NCI-H2196 treated with DMSO at 0.1 percent for 48 hours (cell line): ENCODE results near the gene PLD1.

ENCODE experiments used
- DNase-seq: peaks from one replicate; lab custom pipeline; 2025; ENCODE audit not compliant: unreplicated experiment; lab: John Stamatoyannopoulos, UW

PLD1 gene

DNA sequence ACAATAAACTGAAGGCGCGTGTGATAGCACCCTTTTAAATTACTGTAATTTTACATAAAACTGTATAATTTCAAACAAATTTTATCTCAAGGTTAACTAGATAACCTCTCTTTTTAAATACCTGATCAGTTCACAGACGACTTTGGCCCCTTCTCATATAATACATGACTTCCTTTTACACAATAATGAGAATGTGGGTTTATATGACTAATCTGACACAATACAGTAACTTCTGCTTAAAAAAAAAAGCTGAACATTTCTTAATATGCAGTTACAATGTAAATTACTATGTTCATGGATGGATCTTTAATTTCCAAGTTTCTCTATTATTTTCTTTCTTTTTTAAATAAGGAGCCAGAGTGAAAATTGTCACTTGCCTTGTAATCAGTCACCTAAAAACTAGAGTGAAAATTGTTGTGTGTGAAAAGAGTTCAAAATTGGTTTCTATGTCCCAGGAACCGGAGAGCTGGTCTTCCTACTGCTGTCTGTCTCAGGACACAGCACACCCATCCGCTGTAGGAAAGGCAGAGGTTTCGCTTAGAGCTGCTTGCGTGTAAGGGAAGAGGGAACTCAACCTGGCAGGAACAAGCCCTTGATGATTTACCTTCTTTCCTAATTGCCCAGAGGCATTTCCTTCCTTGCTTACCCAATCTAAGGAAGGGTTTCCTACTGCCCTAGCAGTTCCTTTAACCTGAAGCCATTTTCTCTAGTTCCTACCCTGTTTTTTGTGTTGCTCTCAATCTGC is 33.3 kb downstream of the PLD1 start:
- DNase-seq, result no peak

DNA sequence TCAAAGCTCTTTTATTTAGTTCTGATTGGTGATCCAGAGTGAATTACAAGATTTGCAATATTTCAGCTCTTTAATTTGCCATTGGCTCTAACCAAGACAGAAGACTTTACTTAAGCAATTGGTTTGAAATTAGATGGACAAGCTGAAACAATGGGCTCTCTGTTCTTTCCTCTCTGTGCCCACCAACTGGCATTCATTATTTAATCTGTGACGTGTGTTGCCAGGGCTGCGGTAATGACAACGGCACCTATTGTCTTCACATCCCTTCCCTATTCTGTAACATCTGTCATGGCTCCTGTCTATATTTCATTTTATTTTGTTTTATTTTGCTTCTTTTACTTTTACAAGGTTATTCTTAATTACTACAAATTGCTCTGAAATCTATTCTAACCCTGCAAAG is 33.9 kb downstream of the PLD1 start:
- no peak for DNase-seq

DNA sequence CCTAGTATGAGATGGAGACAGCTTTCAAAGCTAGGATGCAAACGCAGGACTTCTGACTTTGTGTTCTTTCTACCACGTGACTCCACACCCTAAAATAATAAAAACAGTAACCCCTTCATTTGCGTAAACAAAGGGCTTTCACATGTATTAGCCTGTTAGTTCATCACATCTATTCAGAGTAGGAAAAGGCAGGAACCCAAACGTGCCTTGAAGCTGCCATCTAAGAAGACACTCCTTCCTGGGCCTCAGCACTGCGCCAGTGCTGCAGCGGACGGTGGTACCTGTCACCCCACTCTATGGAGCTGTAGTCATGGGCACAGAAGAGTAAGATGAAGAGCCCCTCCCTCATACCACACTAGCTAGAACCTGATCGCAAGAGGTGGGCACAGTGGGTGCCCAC is 34.3 kb downstream of the PLD1 start:
- no peak for DNase-seq

DNA sequence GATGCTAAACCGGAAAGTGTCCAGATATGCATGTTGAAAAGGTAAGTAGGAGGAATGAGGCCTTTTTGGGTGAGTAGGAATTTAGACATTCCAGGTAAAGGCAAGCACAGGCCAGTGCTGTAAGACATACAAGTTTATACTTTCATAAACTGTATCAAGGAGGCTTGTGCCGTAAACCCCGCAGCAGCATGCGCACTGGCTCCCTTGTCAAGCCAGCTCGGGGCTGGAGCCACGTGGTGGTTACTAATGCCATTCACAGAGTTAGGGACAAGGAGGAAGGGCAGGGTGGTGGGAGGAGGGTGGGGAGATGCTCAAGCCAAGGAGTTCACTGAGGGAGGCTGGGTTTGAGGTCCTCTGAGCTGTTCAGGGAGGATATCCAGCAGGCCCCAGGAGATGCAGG is 35.8 kb downstream of the PLD1 start:
- DNase-seq, result no peak

DNA sequence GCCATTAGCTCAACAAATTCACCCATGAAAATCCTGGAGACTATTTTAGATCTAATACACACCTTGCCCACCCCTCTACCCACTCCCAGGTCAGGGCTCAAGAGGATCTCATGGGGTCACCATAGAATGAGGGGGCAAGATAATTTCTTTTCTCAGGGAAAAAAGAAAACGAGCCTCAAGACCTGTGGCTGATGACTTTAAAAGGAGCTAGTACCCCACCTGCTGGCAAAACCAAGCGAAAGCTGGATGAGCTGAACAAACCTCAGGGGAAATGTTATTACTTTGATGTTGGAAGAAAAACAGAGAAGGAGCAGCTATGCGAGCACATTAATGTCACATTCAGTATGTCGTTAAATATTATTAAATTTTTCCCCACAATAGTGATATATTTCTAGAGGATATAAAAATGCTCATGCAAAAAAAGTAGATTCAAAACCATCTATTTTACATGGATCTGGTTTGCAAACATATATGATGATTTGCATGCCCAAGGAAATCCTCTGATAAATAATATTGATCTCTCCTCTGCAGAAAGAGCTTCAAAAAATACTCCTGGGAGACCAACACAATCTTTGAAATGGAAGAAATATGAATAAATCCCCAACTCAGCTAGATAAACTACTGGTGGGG is 37.7 kb downstream of the PLD1 start:
- DNase-seq, result peak; percentile 75

DNA sequence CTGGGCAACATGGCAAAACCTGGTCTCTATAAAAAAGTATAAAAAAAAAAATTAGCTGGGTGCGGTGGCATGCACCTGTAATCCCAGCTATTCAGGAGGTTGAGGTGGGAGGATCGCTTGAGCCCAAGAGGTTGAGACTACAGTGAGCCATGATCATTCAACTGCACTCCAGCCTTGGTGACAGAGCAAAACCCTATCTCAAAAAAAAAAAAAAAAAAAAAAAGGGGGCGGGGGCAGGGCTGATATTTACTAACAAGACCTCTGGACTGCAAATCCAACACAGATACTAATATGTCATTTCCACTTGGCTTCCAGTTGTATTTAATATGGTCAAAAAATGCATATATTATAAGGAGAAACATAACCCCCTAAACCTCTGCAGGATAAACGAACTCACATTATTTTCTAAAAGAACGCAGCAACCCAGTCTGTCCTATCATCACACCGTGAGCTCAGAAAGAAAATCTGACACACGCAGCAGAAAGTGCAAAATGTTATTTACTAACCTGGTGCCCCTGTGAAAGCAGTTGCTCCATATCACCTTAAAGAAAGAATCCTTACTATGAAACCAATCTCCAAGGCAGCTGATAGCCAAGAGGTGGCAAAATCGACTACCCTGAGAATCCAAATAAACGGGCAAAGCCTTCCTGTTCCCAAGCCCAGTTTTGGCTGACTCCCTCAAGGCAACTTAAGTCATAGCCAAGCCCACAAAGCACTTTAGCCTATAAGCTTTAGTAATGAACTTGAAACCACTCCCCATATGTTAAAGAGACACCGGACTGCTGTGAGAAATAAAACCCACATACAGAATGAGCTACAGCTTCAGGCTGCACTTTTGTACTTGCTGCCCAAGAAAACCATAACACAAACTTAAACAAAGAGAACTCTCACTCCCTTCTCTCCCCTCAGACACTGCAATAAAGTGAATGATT is 39.3 kb downstream of the PLD1 start:
- peak; percentile 70 for DNase-seq

DNA sequence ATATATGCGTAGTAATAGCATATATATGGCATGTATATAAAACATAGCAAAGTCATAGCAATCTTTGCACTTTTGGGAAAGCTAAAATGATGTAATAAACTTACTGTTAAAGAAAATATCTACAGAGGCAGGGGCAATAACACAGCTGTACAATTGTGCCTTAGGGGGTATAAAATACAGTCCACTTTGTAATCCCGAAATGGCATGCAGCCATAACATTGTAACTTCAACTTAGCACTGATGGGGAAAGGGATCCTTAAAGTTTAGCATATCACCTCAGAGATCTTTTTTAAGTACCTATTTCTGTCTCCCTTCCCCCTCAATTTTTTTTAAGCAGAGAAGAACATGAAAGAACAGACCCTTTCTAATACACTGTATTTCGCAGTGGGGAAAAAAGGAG is 40.8 kb downstream of the PLD1 start:
- no peak for DNase-seq

DNA sequence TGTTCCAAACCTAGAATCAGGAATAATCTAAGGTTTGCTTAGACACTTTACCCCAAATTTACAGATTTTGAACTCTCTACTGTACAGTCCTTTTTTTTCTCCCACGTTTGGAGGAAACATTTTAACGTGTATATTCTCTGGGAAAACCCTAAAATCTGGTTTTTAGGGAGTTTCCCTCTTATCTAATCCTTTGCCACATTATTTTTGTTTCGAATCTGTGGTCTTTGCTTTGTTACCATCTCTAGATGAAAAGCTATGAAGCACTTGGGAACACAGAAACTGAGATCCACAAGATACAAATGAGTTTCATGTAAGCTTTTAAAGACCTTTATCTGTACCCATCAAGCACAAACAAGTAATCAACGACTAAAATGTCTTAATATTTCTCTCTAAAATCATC is 41.3 kb downstream of the PLD1 start:
- DNase-seq, result no peak

DNA sequence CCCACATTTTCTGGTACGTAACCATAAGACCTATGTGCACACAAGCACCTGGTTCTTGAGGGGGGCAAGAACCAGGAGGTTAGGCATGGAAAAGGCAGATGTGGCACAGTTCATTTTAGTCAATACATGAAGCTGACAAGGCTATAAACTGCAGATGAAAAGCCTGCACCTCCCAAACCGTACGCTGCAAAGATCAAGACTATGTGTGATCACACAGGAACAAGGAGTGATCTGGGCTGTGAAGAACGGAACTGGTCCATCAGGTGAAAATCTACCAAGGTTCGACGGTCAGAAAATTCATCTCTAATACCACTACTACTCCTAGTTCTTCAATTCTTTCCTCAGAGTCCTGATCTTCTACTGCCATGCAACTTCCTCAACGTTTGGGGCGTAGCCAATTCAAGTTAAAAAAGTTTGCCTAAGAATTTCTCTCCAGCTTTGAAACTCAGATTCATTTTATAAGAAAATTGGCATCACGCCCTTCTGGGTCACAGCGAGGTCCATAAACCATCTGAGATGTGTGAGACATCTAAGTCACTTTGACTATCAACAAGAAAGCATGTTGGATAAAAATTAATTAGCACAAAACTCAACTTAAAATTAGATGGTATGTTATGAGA is 41.9 kb downstream of the PLD1 start:
- DNase-seq, result no peak

DNA sequence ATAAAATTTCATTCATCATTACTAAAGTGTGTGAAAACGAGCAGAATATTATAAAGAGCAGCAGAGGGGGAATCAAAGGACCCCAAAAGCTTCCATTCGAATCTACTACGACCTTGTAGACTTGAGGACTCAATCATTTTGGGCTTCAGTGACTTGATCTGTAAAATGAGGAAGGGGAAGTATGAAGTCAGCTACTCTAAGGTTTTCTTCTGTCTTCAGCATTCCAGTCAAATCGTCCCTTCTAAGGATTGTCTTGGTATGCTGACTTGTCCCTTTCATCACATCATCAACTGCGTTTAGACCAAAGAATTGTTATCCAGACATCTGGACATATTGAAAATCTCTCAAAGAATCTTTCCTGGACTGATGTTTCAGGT is 44.8 kb downstream of the PLD1 start:
- no peak for DNase-seq

DNA sequence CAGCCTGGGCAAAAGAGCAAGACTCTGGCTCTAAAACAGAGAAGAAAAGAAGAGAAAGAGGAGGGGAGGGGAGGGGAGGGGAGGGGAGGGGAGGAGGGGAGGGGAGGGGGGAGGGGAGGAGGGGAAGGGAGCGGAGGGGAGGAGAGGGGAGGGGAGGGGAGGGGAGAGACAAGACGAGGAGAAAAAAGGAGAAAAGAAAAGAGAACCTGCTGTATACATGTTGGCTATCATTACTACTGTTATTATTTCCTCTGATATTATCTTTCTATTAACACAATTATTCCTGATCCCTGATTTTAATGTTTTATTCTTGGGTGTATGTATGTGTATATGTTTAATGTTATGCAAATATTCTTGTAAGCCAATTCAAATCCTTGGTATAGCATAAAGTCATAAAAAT is 46.9 kb downstream of the PLD1 start:
- DNase-seq, result no peak

DNA sequence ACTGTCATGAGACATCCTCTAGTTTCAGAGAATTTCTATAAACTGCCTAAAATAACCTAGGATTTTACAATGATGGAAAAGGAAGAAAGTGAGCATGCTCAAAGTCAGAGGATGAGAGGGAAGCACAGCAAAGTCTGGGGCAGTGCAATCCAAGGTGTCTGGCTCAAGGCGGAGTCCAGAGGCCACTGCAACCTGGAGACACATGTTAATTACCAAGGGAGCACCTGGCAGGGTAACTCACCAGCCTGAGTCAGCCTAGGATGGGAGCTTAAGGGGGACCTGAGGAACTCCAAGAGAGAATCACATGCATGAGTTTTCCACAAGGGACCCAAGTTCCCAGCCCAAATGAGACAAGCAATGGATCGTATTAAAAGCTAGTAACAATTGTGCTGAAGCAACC is 49.8 kb downstream of the PLD1 start:
- DNase-seq, result no peak

DNA sequence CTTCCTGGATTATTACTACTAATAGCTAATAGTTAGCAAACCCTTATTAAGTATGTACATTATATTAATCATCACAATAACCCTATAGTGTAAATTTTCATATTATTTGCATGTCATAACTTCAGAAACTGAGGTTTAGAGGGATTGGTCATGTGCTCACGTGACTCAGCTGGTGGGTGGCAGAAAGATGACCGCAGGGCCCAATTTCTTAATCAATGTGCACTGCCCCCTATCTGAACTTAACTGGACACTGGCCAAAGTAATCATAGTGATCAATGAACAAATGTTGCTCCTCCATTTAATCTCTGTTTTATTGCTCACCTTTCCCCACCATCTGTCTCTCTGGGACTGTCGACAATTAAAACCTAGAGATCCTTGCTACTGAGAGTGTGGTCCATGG is 52.2 kb downstream of the PLD1 start:
- no peak for DNase-seq

DNA sequence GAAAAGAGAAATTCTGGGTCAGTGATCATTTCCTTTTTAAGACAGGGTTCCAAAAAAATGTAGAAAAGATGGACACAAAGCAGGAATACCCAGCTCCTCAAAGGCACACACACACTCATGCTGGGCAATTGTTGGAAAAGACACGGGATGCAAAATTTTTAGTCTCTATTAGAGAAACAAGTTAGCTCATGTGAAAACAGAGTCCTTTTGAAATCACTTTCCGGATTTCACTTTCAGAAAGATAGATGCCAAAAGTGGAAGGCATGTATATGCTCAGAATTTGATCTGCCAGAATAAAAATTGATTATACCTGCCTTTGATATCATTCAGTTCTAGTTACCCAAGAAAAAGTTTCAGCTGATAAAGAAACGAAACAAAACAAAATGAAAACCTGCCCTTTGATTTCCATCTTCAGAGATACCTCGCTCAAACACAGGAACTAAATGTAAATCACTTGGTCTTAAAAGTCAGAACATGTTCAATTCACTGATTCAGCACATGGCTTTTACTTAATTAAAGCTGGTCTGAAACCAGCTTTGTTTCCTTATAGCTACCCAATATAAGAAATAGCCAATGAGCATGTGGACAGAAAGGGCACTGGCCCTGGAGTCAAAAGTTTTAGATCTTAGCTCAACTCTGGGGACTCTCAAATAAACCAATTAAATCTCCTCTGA is 52.8 kb downstream of the PLD1 start:
- no peak for DNase-seq

DNA sequence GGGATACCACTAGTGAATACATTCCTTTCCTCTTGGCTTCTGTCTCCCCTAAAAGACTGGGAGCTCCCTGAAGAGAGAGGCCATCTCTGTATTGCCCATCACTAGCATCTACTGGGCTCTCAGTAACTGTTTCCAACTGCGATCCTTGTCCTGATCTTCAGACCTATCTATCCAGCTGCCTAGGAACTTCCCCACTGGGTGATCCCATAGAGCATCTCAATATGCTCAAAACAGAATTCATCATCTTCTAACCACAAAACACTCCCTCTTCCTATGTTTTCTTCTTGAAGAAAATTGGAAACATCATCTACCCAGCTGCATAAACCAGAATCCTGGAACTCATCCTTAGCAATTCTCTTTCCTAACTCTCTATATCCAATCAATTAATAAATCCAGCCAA is 54.6 kb downstream of the PLD1 start:
- DNase-seq, result no peak

DNA sequence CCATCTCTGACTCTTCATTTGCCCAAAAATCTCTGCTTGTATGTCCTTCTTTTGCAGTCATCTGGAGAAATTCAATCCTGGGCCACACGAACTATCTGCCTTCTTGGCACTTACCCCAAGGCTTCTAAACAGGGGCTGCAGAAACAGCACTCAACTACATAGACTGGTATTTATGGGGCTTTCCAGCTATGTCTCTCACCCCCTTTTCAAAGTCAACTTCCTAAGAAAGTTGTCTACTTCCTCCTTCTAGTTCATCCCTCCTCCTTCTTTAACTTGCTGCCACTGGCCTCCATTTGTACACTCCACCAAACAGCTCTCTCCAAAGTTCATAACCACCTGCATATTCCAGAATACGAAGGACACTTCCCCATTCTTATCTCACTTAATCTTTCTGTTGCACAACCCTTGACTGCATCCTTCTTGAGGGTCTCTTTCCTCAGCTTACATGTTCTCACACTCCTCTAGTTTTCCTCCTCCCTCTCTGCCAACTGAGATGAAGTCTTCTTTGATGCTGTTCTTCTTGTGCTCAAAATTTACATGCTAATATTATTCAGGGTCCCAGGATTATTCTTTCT is 55.2 kb downstream of the PLD1 start:
- DNase-seq, result no peak

DNA sequence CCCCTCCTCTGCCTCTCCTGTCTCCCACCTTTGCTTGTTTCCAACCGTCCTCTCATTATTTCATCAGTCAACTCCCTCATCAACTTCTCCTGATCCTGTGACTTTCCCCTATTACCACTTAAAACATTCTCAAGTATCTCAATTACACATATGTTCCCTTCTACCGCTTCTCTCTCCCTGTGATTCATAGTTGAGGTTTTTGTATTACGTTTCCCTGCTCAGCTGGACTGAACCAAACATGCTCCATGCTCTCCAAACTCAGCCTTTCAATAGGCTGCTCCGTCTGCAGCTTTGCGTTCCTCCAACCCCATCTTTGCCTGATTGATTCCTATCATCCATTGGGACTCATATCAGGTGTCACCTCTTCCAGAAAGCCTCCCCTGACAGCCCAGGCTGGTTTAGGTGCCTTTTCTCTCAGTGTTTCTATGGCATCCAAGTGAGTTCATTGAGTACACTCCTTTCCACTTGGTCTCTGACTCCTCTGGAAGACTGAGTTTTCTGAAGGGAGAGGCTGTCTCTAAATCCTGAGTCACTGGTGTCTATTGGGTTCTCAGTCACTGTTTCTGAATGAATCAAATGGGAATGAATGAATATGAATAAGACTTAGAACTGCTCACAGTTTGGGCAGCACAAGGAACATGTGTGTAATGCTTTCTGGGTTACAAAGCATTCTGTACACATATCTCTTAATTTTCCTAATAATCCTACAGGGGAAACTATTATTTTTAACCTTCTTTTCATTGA is 56.4 kb downstream of the PLD1 start:
- no peak for DNase-seq

DNA sequence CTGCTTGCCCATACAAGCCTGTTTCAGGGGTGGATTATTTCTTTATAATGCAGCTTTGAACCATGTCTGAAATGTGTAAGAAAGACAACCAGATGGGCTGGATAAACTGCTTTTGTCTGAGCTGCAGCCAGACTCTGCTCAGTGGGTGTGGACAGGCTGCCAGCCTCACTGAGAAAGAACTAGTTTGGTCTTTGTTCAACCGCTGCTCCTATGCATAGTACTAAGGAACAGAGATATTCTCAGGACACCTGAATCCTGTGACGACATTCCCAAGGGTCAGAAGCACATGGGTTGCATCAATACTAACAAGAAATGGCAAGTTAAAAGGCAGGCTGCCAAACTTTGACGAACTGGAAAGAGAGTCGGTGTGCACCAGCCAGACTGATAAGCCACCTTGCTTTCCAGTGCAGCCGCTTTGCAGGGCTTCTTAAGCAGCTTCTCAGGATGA is 57.2 kb downstream of the PLD1 start:
- no peak for DNase-seq

DNA sequence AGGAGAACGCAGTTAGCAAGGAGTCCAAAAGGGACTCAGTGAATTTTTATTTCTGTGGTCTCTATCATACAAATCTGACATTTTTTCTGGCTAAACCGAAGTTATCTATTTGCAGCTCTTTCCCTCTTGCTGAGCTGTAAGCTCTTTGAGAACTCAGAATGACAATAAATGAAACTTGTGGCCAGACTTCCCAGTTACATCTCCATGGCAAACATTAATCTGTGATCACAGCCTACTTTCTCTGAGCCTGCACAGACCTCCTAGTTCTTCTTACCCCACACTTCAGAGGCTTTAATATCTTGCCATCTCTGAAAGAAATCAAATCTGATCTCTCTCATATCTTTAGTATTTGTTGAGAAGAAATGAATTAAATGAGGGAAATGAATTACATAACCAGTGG is 58.0 kb downstream of the PLD1 start:
- DNase-seq, result no peak

DNA sequence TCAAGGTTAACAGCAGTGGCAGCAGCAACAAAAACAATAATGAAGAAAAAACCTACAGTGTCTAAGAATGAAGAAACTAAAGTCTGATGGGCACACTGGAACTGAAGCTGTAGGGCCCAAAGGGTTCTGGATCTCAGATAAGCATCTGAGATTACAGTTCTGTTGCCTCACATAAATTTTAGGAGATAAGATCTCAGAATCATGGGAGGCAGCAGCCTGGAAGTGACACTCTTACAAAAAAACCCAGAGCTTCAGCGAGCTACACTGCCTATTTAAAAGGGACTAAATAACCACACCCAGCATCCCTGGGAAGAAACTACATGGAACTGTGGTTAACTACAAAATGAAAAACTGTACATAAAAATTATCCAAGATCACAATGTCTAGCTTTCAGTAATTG is 61.2 kb downstream of the PLD1 start:
- no peak for DNase-seq
